ENCODE results near the gene LY86. TPM values are rescaled to one million over a fixed set of nuclear protein-coding genes. Genes with fewer than 3 reads are reported as not detected.

Gene LY86
- total RNA-seq, 1 experiment from 2014 or later, result not detected

- Mint-ChIP-seq H3K27me3 (ENCODE audit: unreplicated experiment) (peaks cover 74% of the 10 kb centered on the region), H3K27ac (ENCODE audit: unreplicated experiment) (no peak overlapping the region), H3K4me1 (ENCODE audit: low read depth, unreplicated experiment) (peaks cover 7% of the 10 kb centered on the region), H3K36me3 (ENCODE audit: insufficient read depth, unreplicated experiment) (no peaks in the 10 kb centered on the region), H3K4me3 (ENCODE audit: low read depth, unreplicated experiment) (peak overlapping the region; percentile 48), H3K9me3 (ENCODE audit: low read depth, unreplicated experiment) (no peaks in the 10 kb centered on the region)
- TF ChIP-seq CTCF (IDR thresholded peaks at IDR 0.05; ENCODE audit: unreplicated experiment), result no peak
- no TSS peak for BruUV-seq (replicated peaks)
- CTCF ChIA-PET, result no interaction called here
- no peak for DNase-seq
- intact Hi-C loops (cut with micrococcal nuclease; ENCODE audit: unreplicated experiment), result loop anchor here (5.0 to 10.0 kb wide), 2 partner anchors 578 to 1121 kb away; no protein-coding TSS in a partner anchor
These were observed 42.8 kb upstream of the LY86 start for GRCh38 chr6:6545616-6546317.

GRCh38 chr6:6546318-6547109 lies 42.0 kb upstream of the LY86 start:
- DNase-seq, result peak; percentile 32
- Mint-ChIP-seq H3K36me3 (ENCODE audit: insufficient read depth, unreplicated experiment) (no peaks in the 10 kb centered on the region), H3K4me1 (ENCODE audit: low read depth, unreplicated experiment) (peaks cover 7% of the 10 kb centered on the region), H3K4me3 (ENCODE audit: low read depth, unreplicated experiment) (peak overlapping the region; percentile 48), H3K27ac (ENCODE audit: unreplicated experiment) (peak overlapping the region; percentile 36), H3K9me3 (ENCODE audit: low read depth, unreplicated experiment) (no peaks in the 10 kb centered on the region), H3K27me3 (ENCODE audit: unreplicated experiment) (peaks cover 74% of the 10 kb centered on the region)
- intact Hi-C loops (cut with micrococcal nuclease; ENCODE audit: unreplicated experiment), result loop anchor here (1.0 to 10.0 kb wide), 3 partner anchors 489 to 1122 kb away; no protein-coding TSS in a partner anchor
- no TSS peak for BruUV-seq (replicated peaks)
- TF ChIP-seq CTCF (IDR thresholded peaks at IDR 0.05; ENCODE audit: unreplicated experiment), result no peak
- CTCF ChIA-PET, result interaction anchor here (1.1 kb wide), 1 partner anchor 10 kb away, joined by 4 read pairs; no protein-coding TSS in a partner anchor

- Mint-ChIP-seq H3K27ac (ENCODE audit: unreplicated experiment) (peak overlapping the region; percentile 36), H3K9me3 (ENCODE audit: low read depth, unreplicated experiment) (no peaks in the 10 kb centered on the region), H3K4me3 (ENCODE audit: low read depth, unreplicated experiment) (peak overlapping the region; percentile 48), H3K27me3 (ENCODE audit: unreplicated experiment) (peaks cover 74% of the 10 kb centered on the region), H3K4me1 (ENCODE audit: low read depth, unreplicated experiment) (peaks cover 7% of the 10 kb centered on the region), H3K36me3 (ENCODE audit: insufficient read depth, unreplicated experiment) (no peaks in the 10 kb centered on the region)
- CTCF ChIA-PET, result interaction anchor here (1.1 kb wide), 1 partner anchor 9 kb away, joined by 4 read pairs; no protein-coding TSS in a partner anchor
- DNase-seq, result peak; percentile 81
- intact Hi-C loops (cut with micrococcal nuclease; ENCODE audit: unreplicated experiment), result loop anchor here (1.0 to 10.0 kb wide), 3 partner anchors 490 to 1122 kb away; no protein-coding TSS in a partner anchor
- no TSS peak for BruUV-seq (replicated peaks)
- peak; percentile 80 for TF ChIP-seq CTCF (IDR thresholded peaks at IDR 0.05; ENCODE audit: unreplicated experiment)
These were observed 41.2 kb upstream of the LY86 start for GRCh38 chr6:6547110-6547879.

GRCh38 chr6:6556161-6556737 lies 32.3 kb upstream of the LY86 start:
- H3K4me1 Mint-ChIP-seq (ENCODE audit: low read depth, unreplicated experiment), result no peaks in the 10 kb centered on the region
- DNase-seq, result no peak
- CTCF ChIA-PET, result interaction anchor here (1.2 kb wide), 1 partner anchor 9 kb away, joined by 4 read pairs; no protein-coding TSS in a partner anchor
- no peak for TF ChIP-seq CTCF (IDR thresholded peaks at IDR 0.05; ENCODE audit: unreplicated experiment)
- no peaks in the 10 kb centered on the region for H3K36me3 Mint-ChIP-seq (ENCODE audit: insufficient read depth, unreplicated experiment)
- no TSS peak for BruUV-seq (replicated peaks)
- no peak overlapping the region for H3K27ac Mint-ChIP-seq (ENCODE audit: unreplicated experiment)
- H3K9me3 Mint-ChIP-seq (ENCODE audit: low read depth, unreplicated experiment), result no peaks in the 10 kb centered on the region
- H3K4me3 Mint-ChIP-seq (ENCODE audit: low read depth, unreplicated experiment), result no peak overlapping the region
- intact Hi-C loops (cut with micrococcal nuclease; ENCODE audit: unreplicated experiment), result no loop called here
- H3K27me3 Mint-ChIP-seq (ENCODE audit: unreplicated experiment), result peaks cover 76% of the 10 kb centered on the region

Measured in Calu3 (cell line).